HepG2 (cell line): ENCODE results near the gene MEGF6. TPM values are rescaled to one million over a fixed set of nuclear protein-coding genes. Genes with fewer than 3 reads are reported as not detected.

Source experiments
- AKAP8 ChIP-seq: sonication (generic); formaldehyde crosslinking; IDR thresholded peaks from 2 replicates; pipeline ENCODE4 v1.5.1; 2020; ENCODE audit warnings: mild to moderate bottlenecking, missing genetic modification reagents
- CCDC6 ChIP-seq: sonication (generic); formaldehyde crosslinking; IDR thresholded peaks from 2 replicates; pipeline ENCODE4 v1.8.1; 2022; ENCODE audit warnings: mild to moderate bottlenecking, missing genetic modification reagents, moderate library complexity
- GABPB1 ChIP-seq: IDR thresholded peaks from 2 replicates; pipeline ENCODE4 v1.6.1; 2016; ENCODE audit warnings: mild to moderate bottlenecking, missing genetic modification reagents, moderate library complexity, missing compliant biosample characterization
- HDAC2 ChIP-seq: sonication (generic); formaldehyde crosslinking; IDR thresholded peaks from 2 replicates; pipeline ENCODE4 v1.4.0; 2020; ENCODE audit warnings: missing genetic modification reagents
- KAT7 ChIP-seq: IDR thresholded peaks from 2 replicates; pipeline ENCODE4 v1.6.1; 2018; ENCODE audit warnings: borderline replicate concordance, missing compliant biosample characterization
- NCOA5 ChIP-seq: sonication (generic); formaldehyde crosslinking; IDR thresholded peaks from 2 replicates; pipeline ENCODE4 v1.4.0; 2020; ENCODE audit warnings: missing genetic modification reagents
- NFRKB ChIP-seq: fragments of 450-650 bp; IDR thresholded peaks from 2 replicates; pipeline ENCODE4 v1.6.1; 2017
- SAP130 ChIP-seq: IDR thresholded peaks from 2 replicates; pipeline ENCODE4 v1.6.1; 2016; ENCODE audit warnings: low read depth
- SMYD3 ChIP-seq: sonication (generic); formaldehyde crosslinking; IDR thresholded peaks from 2 replicates; pipeline ENCODE4 v1.8.1; 2023; ENCODE audit warnings: mild to moderate bottlenecking, missing genetic modification reagents
- SP140L ChIP-seq: sonication (generic); formaldehyde crosslinking; IDR thresholded peaks from 2 replicates; pipeline ENCODE4 v1.4.0; 2020; ENCODE audit warnings: missing genetic modification reagents, borderline replicate concordance
- SP4 ChIP-seq: sonication (generic); formaldehyde crosslinking; IDR thresholded peaks from 2 replicates; pipeline ENCODE4 v1.8.1; 2023; ENCODE audit warnings: mild to moderate bottlenecking, missing genetic modification reagents
- ZBTB8A ChIP-seq: sonication (generic); formaldehyde crosslinking; IDR thresholded peaks from 2 replicates; pipeline ENCODE4 v1.4.0; 2020; ENCODE audit warnings: mild to moderate bottlenecking, low read depth, missing genetic modification reagents, borderline replicate concordance
- ZFP41 ChIP-seq: sonication (generic); formaldehyde crosslinking; IDR thresholded peaks from 2 replicates; pipeline ENCODE4 v1.4.0; 2020; ENCODE audit warnings: mild to moderate bottlenecking, missing genetic modification reagents, borderline replicate concordance
- ZFYVE20 ChIP-seq: sonication (generic); formaldehyde crosslinking; IDR thresholded peaks from 2 replicates; pipeline ENCODE4 v1.8.0; 2023; ENCODE audit warnings: low read depth, mild to moderate bottlenecking, moderate library complexity, missing genetic modification reagents, borderline replicate concordance
- ZNF136 ChIP-seq: sonication (generic); formaldehyde crosslinking; IDR thresholded peaks from 2 replicates; pipeline ENCODE4 v1.8.1; 2022; ENCODE audit warnings: low read depth, mild to moderate bottlenecking, moderate library complexity, missing genetic modification reagents
- ZNF333 ChIP-seq: sonication (generic); formaldehyde crosslinking; IDR thresholded peaks from 2 replicates; pipeline ENCODE4 v1.4.0; 2020; ENCODE audit warnings: mild to moderate bottlenecking, missing genetic modification reagents, borderline replicate concordance
- ZNF350 ChIP-seq: sonication (generic); formaldehyde crosslinking; IDR thresholded peaks from 2 replicates; pipeline ENCODE4 v1.4.0; 2020; ENCODE audit warnings: mild to moderate bottlenecking, low read depth, missing genetic modification reagents, borderline replicate concordance
- ZSCAN25 ChIP-seq: sonication (generic); formaldehyde crosslinking; IDR thresholded peaks from 2 replicates; pipeline ENCODE4 v1.8.0; 2022; ENCODE audit warnings: mild to moderate bottlenecking, missing genetic modification reagents
- polyA plus RNA-seq, 8 experiments: library from polyadenylated mRNA; depleted of rRNA in 3 of 8; stranded (reverse) in 7 of 8; unstranded in 1 of 8; fragments of >200 nt; fragmentation: Illumina TruSeq in 4 of 8; extraction: Trizol in 4 of 8; gene quantifications; 2 replicates each; pipeline versions ENCODE4 v1.2.1 to v1.2.3, GENCODE V29; 2011 to 2016; ENCODE audit warnings: low read depth in 4 of 8, missing spikeins in 1 of 8, mixed read lengths in 1 of 8; ENCODE audit not compliant: insufficient read depth in 1 of 8
- total RNA-seq, 5 experiments: library from RNA; depleted of rRNA; stranded (reverse); fragments of >200 nt; fragmentation: Illumina TruSeq; extraction: Trizol; gene quantifications; 2 replicates each; pipeline ENCODE4 v1.2.3, GENCODE V29; 2016; ENCODE audit warnings: low read depth in 1 of 5
- TF ChIP-seq, protein P1 (sequence below): sonication (generic); formaldehyde crosslinking; IDR thresholded peaks from 2 replicates; pipeline ENCODE4 v1.8.1; 2023; ENCODE audit warnings: mild to moderate bottlenecking, moderate library complexity, missing genetic modification reagents
- TF ChIP-seq, protein P2 (sequence below): sonication (generic); formaldehyde crosslinking; conservative IDR thresholded peaks from 2 replicates; pipeline ENCODE4 v1.8.0; 2022; ENCODE audit warnings: low read depth, missing genetic modification reagents
- TF ChIP-seq, protein P3 (sequence below): sonication (generic); formaldehyde crosslinking; conservative IDR thresholded peaks from 2 replicates; pipeline ENCODE4 v1.5.0; 2020; ENCODE audit warnings: missing genetic modification reagents
- TF ChIP-seq, protein P4 (sequence below): sonication (generic); formaldehyde crosslinking; IDR thresholded peaks from 2 replicates; pipeline ENCODE4 v1.4.0; 2020; ENCODE audit warnings: missing genetic modification reagents

Gene MEGF6
- total and polyA plus RNA-seq, 2 of the 13 experiments (the other 11 are each of a cell fraction or from before 2014, with no cell fraction given), result 1.9 TPM

DNA sequence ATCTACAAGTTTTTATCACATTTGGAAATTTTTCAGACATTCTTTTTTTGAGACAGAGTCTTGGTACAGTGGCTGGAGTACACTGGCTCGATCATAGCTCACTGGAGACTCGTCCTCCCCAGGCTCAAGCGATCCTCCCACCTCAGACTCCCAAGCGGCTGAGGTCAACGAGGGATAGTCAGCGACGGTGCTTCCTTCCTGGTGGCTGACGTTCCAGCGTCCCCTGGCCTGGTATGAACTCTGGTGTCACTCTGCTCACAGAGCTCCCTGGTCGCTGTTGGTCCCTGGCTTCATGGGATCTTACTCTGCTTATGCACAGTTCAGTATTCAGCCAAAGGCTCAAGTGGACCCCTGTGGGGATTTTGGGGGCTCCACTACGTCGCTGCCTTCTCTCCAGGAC, 160.3 kb downstream of the MEGF6 start (continued):
- TF ChIP-seq AKAP8 (CRISPR knock-in tag) (peak; percentile 96), ZSCAN25 (CRISPR knock-in tag) (no peak), SMYD3 (CRISPR knock-in tag) (no peak), ZBTB8A (CRISPR knock-in tag) (no peak), CCDC6 (no peak), ZFP41 (no peak), SP4 (CRISPR knock-in tag) (0 out of 2 replicates have a peak, but pooled peaks have one; percentile 17), ZNF333 (no peak), NFRKB (no peak), ZFYVE20 (no peak), ZNF136 (CRISPR knock-in tag) (no peak), ZNF350 (CRISPR knock-in tag) (no peak), KAT7 (CRISPR knock-in tag) (no peak), HDAC2 (CRISPR knock-in tag) (no peak), NCOA5 (CRISPR knock-in tag) (no peak), GABPB1 (CRISPR knock-in tag) (no peak), SAP130 (no peak), SP140L (CRISPR knock-in tag) (no peak)
- TF ChIP-seq, protein P1, sequence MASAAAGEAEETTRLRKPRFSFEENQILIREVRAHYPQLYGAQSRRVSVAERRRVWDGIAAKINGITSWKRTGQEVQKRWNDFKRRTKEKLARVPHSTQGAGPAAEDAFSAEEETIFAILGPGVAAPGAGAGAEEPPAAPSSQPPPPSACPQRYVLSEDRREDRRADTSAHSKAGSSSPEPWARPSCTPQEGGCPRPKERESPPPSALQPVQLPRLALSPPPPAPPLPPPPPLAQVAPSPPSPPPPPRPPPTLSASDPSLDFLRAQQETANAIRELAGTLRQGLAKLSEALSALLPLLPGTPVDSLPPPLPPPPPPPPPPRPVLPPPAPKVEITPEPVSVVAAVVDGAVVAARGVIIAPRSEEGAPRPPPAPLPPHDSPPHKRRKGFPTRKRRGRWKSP, result no peak
- TF ChIP-seq, protein P2, sequence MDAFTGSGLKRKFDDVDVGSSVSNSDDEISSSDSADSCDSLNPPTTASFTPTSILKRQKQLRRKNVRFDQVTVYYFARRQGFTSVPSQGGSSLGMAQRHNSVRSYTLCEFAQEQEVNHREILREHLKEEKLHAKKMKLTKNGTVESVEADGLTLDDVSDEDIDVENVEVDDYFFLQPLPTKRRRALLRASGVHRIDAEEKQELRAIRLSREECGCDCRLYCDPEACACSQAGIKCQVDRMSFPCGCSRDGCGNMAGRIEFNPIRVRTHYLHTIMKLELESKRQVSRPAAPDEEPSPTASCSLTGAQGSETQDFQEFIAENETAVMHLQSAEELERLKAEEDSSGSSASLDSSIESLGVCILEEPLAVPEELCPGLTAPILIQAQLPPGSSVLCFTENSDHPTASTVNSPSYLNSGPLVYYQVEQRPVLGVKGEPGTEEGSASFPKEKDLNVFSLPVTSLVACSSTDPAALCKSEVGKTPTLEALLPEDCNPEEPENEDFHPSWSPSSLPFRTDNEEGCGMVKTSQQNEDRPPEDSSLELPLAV (CRISPR knock-in tag), result no peak
- TF ChIP-seq, protein P3, sequence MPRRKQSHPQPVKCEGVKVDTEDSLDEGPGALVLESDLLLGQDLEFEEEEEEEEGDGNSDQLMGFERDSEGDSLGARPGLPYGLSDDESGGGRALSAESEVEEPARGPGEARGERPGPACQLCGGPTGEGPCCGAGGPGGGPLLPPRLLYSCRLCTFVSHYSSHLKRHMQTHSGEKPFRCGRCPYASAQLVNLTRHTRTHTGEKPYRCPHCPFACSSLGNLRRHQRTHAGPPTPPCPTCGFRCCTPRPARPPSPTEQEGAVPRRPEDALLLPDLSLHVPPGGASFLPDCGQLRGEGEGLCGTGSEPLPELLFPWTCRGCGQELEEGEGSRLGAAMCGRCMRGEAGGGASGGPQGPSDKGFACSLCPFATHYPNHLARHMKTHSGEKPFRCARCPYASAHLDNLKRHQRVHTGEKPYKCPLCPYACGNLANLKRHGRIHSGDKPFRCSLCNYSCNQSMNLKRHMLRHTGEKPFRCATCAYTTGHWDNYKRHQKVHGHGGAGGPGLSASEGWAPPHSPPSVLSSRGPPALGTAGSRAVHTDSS (CRISPR knock-in tag), result no peak
- TF ChIP-seq, protein P4, sequence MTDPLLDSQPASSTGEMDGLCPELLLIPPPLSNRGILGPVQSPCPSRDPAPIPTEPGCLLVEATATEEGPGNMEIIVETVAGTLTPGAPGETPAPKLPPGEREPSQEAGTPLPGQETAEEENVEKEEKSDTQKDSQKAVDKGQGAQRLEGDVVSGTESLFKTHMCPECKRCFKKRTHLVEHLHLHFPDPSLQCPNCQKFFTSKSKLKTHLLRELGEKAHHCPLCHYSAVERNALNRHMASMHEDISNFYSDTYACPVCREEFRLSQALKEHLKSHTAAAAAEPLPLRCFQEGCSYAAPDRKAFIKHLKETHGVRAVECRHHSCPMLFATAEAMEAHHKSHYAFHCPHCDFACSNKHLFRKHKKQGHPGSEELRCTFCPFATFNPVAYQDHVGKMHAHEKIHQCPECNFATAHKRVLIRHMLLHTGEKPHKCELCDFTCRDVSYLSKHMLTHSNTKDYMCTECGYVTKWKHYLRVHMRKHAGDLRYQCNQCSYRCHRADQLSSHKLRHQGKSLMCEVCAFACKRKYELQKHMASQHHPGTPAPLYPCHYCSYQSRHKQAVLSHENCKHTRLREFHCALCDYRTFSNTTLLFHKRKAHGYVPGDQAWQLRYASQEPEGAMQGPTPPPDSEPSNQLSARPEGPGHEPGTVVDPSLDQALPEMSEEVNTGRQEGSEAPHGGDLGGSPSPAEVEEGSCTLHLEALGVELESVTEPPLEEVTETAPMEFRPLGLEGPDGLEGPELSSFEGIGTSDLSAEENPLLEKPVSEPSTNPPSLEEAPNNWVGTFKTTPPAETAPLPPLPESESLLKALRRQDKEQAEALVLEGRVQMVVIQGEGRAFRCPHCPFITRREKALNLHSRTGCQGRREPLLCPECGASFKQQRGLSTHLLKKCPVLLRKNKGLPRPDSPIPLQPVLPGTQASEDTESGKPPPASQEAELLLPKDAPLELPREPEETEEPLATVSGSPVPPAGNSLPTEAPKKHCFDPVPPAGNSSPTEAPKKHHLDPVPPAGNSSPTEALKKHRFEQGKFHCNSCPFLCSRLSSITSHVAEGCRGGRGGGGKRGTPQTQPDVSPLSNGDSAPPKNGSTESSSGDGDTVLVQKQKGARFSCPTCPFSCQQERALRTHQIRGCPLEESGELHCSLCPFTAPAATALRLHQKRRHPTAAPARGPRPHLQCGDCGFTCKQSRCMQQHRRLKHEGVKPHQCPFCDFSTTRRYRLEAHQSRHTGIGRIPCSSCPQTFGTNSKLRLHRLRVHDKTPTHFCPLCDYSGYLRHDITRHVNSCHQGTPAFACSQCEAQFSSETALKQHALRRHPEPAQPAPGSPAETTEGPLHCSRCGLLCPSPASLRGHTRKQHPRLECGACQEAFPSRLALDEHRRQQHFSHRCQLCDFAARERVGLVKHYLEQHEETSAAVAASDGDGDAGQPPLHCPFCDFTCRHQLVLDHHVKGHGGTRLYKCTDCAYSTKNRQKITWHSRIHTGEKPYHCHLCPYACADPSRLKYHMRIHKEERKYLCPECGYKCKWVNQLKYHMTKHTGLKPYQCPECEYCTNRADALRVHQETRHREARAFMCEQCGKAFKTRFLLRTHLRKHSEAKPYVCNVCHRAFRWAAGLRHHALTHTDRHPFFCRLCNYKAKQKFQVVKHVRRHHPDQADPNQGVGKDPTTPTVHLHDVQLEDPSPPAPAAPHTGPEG (CRISPR knock-in tag), result no peak
